ENCODE results near the gene PCLO. TPM values are rescaled to one million over a fixed set of nuclear protein-coding genes. Genes with fewer than 3 reads are reported as not detected.
"Not testable (repeated sequence)": the region's sequence is repeated elsewhere in the genome, so short reads cannot be mapped to it uniquely, and the experiment has no call there.

Gene PCLO
- total RNA-seq, 2 experiments from 2014 or later, result not detected

- Mint-ChIP-seq H3K9me3 (peaks cover 1% of the 10 kb centered on the region), H3K27ac (no peak overlapping the region), H3K4me1 (ENCODE audit: low read depth) (no peaks in the 10 kb centered on the region), H3K36me3 (ENCODE audit: low read depth) (no peaks in the 10 kb centered on the region), H3K4me3 (no peak overlapping the region), H3K27me3 (no peaks in the 10 kb centered on the region)
- intact Hi-C loops (cut with micrococcal nuclease), result no loop called here
- ATAC-seq, result no peak
- DNase-seq, result no peak
- TF ChIP-seq, protein P1, sequence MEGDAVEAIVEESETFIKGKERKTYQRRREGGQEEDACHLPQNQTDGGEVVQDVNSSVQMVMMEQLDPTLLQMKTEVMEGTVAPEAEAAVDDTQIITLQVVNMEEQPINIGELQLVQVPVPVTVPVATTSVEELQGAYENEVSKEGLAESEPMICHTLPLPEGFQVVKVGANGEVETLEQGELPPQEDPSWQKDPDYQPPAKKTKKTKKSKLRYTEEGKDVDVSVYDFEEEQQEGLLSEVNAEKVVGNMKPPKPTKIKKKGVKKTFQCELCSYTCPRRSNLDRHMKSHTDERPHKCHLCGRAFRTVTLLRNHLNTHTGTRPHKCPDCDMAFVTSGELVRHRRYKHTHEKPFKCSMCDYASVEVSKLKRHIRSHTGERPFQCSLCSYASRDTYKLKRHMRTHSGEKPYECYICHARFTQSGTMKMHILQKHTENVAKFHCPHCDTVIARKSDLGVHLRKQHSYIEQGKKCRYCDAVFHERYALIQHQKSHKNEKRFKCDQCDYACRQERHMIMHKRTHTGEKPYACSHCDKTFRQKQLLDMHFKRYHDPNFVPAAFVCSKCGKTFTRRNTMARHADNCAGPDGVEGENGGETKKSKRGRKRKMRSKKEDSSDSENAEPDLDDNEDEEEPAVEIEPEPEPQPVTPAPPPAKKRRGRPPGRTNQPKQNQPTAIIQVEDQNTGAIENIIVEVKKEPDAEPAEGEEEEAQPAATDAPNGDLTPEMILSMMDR (IDR thresholded peaks at IDR 0.05), result no peak
- POLR2A ChIA-PET, result no interaction called here
- CTCF ChIA-PET, result interaction anchor here (0.9 kb wide), 1 partner anchor 27 kb away, joined by 3 read pairs; no protein-coding TSS in a partner anchor
These were observed 449.2 kb downstream of the PCLO start for GRCh38 chr7:82713506-82713905.

DNA sequence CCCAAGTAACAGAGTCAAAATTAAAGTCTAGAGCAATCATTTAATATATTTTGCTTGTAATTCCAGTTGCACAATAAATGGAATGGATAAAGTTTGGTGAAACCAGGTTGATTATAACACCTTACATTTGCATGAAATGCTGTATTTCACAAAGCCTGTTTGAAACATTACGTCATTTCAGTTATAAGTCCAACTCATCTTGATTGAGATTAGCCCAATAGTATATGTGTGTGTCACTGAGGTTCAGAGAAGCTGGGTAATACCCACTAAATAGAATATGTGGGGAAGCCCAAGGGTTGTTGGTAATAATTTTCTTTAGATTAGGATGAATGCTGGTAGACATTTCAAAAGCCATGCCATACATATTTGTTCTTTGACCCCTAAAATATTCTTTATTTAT lies 456.3 kb downstream of the PCLO start:
- H3K27me3 Mint-ChIP-seq; DNase-seq; H3K9me3 Mint-ChIP-seq; CTCF ChIA-PET; intact Hi-C loops (cut with micrococcal nuclease); H3K4me1 Mint-ChIP-seq (ENCODE audit: low read depth); H3K27ac Mint-ChIP-seq; ATAC-seq; H3K4me3 Mint-ChIP-seq; POLR2A ChIA-PET; H3K36me3 Mint-ChIP-seq (ENCODE audit: low read depth): not testable (repeated sequence)

DNA sequence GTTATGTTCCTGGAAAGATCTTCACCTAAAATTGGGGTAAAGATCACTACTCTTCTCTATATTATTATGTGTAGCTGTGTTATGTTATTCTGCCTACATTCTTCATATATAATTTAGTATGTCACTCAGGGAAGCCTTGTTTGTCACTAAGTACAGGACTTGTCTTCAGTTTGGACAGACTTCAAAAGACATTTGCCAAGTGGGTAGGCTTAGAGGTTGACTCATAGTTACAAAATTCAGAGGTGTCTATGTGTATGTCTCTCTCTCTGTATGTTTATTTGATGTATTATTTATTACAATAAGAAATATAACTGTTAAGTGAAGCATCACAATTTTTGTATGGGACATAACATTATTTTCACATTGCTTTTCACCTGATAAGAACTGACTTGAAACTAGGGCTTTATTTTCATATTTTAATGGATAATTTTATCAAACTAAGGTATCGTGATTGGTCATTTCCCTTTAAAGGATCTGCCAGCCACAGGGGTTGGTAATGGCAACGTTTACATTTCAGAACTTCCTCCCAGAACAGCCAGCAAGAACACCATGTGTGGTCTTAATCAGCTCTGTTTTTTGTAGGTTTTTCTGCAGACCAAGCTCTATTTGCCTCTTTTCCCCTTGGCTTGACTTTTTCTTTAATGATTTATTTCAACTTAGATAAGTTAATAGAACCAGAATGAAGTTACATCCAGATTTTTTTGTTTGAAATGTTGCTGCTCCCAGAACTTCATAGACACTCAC lies 457.0 kb downstream of the PCLO start:
- no peak overlapping the region for H3K27ac Mint-ChIP-seq
- intact Hi-C loops (cut with micrococcal nuclease), result no loop called here
- H3K9me3 Mint-ChIP-seq, result peaks cover 1% of the 10 kb centered on the region
- CTCF ChIA-PET, result no interaction called here
- no peak overlapping the region for H3K4me3 Mint-ChIP-seq
- DNase-seq (no peak), ATAC-seq (no peak)
- TF ChIP-seq, protein P1 (IDR thresholded peaks at IDR 0.05), result no peak
- H3K36me3 Mint-ChIP-seq (ENCODE audit: low read depth), result no peaks in the 10 kb centered on the region
- H3K27me3 Mint-ChIP-seq, result no peaks in the 10 kb centered on the region
- POLR2A ChIA-PET, result no interaction called here
- no peaks in the 10 kb centered on the region for H3K4me1 Mint-ChIP-seq (ENCODE audit: low read depth)

DNA sequence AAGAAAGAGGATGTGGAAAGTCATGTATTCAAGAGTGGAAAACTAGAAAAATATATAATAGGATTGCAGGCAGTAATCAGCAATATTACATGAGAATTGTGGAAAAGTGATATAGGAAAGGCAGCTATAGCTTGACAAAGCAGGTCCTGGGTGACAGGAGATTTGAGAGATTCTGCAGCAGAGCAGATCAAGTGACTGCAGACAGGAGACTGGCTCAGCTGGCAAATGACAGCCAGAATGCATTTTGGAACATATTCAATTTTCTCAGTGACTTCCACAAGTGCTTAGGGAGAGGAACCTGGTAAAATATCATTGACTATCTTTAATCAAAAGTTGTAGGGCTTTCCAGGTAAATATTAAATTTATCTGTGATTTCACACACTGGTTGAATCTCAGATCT lies 458.6 kb downstream of the PCLO start:
- Mint-ChIP-seq H3K27me3 (no peaks in the 10 kb centered on the region), H3K4me3 (no peak overlapping the region), H3K9me3 (no peaks in the 10 kb centered on the region), H3K4me1 (ENCODE audit: low read depth) (no peaks in the 10 kb centered on the region), H3K27ac (no peak overlapping the region), H3K36me3 (ENCODE audit: low read depth) (no peaks in the 10 kb centered on the region)
- no peak for ATAC-seq
- intact Hi-C loops (cut with micrococcal nuclease), result no loop called here
- DNase-seq, result no peak
- CTCF ChIA-PET, result no interaction called here
- TF ChIP-seq, protein P1 (IDR thresholded peaks at IDR 0.05), result no peak
- POLR2A ChIA-PET, result no interaction called here
